Fibroblast of skin of left biceps (primary cell): Measurements from ENCODE around the gene PRR30.

Experiments
- DNase-seq, 2 experiments: peaks; one replicate each; pipeline ENCODE4 v3.0.0-alpha.2; 2013; ENCODE audit warnings: low read depth in 2 of 2

Gene PRR30

GRCh38 chr2:27097341-27097740 lies 41.9 kb downstream of the PRR30 start:
- DNase-seq = no peak

GRCh38 chr2:27096748-27097297 lies 42.4 kb downstream of the PRR30 start:
- DNase-seq = no peak

- DNase-seq = no peak
Observed at GRCh38 chr2:27095745-27096651, 43.2 kb downstream of the PRR30 start.

GRCh38 chr2:27095427-27095744 lies 43.8 kb downstream of the PRR30 start:
- DNase-seq = no peak

GRCh38 chr2:27094353-27094984 lies 44.7 kb downstream of the PRR30 start:
- no peak for DNase-seq

- no peak for DNase-seq
Observed at GRCh38 chr2:27093430-27094352, 45.5 kb downstream of the PRR30 start.

GRCh38 chr2:27092696-27093429 lies 46.3 kb downstream of the PRR30 start:
- DNase-seq = no peak

- no peak for DNase-seq
Observed at GRCh38 chr2:27091746-27092695, 47.2 kb downstream of the PRR30 start.

- DNase-seq = no peak
Observed at GRCh38 chr2:27089111-27089954, 49.9 kb downstream of the PRR30 start.

GRCh38 chr2:27088634-27089033 lies 50.6 kb downstream of the PRR30 start:
- DNase-seq = no peak

- no peak for DNase-seq
Observed at GRCh38 chr2:27087823-27088410, 51.3 kb downstream of the PRR30 start.
